Stimulated activated CD8-positive, alpha-beta memory T cell treated with anti-CD3 and anti-CD28 coated beads, Interleukin-12 subunit alpha, Interleukin-12 subunit beta, amount 100 ng/mL, for 24 hours (primary cell): ENCODE results near the gene SLC45A3.

Experiments
- DNase-seq: peaks from one replicate; pipeline ENCODE4 v3.0.0-alpha.2; 2020; ENCODE audit errors: extremely low read depth

SLC45A3 gene

GRCh38 chr1:205701420-205701819, 21.1 kb upstream of the SLC45A3 start:
- no peak for DNase-seq

DNA sequence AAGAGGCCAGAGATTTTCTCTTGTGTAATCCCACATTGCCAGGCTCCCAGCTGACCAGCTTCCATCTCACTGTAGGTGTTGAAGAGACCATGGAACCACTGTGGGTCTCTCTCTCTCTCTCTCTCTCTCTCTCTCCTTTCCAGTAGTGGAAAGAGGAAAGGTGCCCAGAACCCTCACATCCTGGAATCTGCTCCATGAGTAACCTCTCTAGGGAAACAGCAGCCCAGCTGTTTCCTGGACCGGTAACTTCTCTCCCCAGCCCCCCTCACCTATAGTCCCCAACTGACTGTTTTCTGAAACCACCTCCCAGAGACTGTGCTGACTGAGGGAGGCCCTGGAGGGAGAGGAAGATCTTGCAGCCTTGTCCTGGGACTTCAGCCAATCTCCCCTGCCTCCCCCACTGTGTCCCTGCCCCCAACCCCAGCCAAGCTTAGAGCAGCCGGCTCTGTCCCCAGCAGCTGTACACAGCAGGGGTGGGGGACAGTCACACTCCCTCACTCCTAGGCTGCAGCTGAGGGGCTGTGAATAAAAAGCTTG, 20.6 kb upstream of the SLC45A3 start:
- no peak for DNase-seq

DNA sequence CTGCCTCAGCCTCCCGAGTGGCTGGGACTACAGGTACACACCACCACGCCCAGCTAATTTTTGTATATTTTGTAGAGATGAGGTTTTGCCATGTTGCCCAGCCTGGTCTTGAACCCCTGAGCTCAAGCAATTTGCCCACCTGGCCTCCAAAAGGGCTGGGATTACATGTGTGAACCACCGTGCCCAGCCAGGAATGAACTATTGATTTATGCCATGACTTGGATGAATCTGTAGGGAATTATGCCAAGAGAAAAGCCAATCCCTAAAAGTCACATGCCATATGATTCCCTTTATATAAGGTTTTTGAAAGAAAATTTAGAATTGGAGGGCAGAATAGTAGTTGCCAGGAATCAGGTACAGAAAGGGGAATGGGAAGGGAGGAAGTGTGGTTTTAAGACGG, 19.1 kb upstream of the SLC45A3 start:
- DNase-seq: no peak

DNA sequence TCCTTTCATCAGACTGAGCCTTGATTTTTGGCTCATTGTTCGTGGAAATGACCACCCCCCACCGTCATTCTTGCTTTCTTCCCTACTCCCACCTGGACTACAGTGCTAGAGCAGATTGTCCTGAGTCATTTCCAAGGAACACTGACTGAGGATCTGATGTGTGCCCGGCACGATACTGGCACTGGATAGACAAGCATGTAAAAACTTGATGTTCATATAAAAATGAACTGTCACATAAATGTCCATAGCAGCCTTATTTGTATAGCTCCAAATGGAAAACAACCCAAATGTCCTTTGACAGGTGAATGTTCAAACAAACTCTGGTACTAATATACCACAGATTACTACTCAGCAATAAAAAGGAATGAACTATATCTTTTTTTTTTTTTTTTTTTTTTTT, 18.6 kb upstream of the SLC45A3 start:
- no peak for DNase-seq

- no peak for DNase-seq
Measured at GRCh38 chr1:205693421-205693991, 13.2 kb upstream of the SLC45A3 start.

GRCh38 chr1:205692423-205692822, 12.1 kb upstream of the SLC45A3 start:
- no peak for DNase-seq

- DNase-seq: no peak
Measured at GRCh38 chr1:205690122-205690756, 9.9 kb upstream of the SLC45A3 start.

- no peak for DNase-seq
Measured at GRCh38 chr1:205689479-205689878, 9.2 kb upstream of the SLC45A3 start.

DNA sequence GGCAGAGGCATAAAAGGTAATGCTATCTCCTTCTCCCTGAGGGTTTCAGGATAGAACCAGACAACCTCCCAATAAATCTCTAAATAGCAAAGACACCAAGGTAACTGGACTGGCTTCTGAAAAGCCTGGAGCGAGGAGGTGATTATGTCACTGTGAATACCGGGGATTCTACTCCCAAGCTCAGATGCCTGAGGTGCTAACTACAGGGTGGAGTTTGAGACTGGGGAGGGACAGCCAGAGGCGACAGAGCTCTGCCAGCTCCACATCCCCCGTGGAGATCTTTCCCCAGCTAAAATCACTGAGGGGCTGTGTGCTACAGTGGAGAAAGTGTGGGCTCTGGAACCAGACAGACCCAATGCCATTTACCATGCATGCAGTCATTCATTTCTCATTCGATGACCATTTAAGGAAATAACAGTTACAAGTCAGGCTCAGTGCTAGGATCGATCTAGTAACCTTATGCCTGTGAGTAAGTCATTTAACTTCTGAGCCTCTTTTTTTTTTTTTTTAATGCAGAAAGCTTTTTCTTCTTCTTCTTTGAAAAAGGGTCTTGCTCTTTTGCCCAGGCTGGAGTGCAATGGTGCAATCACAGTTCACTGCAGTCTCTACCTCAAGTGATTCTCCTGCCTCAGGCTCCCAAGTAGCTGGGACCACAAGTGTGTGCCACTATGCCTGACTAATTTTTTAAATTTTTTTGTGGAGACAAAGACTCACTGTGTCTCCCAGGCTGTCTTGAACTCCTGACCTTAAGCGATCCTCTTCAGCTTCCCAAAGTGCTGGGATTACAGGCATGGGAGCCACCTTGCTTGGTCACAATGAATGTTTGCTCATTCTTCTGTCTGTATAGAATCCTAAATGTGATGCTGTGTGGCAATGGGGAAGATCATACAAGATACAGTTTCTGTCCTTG, 8.1 kb upstream of the SLC45A3 start:
- no peak for DNase-seq

DNA sequence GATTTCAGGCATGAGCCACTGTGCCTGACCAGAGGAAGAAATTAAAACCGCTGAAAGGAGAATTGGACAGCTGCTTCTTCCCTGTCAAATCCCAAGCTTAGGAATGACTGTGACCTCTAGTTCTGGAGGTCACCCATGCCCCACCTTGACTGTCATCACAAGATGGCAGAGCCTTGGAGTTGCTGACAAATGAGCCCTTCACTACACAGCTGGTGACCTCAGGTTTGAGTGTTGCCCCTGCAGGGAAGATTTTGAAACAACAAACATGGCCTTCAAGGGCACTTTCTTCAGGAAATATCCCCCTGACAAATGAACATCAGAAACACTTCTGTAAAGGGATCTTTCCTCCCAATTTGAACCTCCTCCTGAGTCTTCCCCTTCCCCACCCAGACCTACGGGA, 6.9 kb upstream of the SLC45A3 start:
- no peak for DNase-seq

GRCh38 chr1:205681364-205681763, 1.1 kb upstream of the SLC45A3 start:
- no peak for DNase-seq

DNA sequence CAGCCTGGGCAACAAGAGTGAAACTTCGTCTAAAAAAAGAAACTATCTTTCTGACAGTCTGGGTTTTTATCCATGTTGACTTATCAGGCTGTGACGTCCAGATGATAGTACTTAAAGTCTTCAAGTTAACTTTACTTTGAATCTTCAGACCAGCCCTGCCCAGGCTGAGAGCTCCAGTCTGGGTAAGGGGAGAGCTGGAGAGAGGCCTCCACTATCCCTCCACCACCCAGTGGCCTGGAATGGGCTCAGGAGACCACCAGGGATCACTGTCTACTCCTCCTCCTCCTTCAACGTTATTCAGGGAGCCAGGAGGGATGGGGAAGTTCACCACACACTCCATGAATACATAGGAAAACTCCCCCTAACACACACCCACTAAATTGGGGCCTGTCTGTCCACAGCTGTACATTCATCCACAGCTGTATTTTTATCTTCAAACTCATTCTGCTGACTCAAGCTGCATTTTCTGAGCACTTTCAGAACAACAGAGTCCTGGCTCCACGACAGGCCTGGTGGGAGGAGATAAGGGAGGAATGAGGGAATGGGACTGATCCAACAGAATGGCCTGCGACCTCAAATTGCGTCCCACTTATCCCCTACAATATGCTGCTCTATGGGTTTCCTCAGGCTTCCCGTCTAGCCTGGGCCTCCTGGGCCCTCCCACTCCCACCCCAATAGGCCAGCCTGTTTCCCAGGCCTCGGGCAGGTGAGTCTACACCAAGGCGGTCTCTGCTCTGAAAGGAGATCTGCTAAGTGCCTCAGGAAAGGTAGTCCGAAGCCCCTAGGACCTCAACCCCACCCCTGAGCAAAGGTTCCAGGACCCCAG, 1.8 kb downstream of the SLC45A3 start:
- DNase-seq: no peak

GRCh38 chr1:205677167-205677566, 3.1 kb downstream of the SLC45A3 start:
- no peak for DNase-seq

GRCh38 chr1:205676597-205676996, 3.7 kb downstream of the SLC45A3 start:
- no peak for DNase-seq

- DNase-seq: no peak
Measured at GRCh38 chr1:205676002-205676401, 4.3 kb downstream of the SLC45A3 start.

- DNase-seq: no peak
Measured at GRCh38 chr1:205675247-205675646, 5.1 kb downstream of the SLC45A3 start.

- no peak for DNase-seq
Measured at GRCh38 chr1:205672970-205673369, 7.3 kb downstream of the SLC45A3 start.

DNA sequence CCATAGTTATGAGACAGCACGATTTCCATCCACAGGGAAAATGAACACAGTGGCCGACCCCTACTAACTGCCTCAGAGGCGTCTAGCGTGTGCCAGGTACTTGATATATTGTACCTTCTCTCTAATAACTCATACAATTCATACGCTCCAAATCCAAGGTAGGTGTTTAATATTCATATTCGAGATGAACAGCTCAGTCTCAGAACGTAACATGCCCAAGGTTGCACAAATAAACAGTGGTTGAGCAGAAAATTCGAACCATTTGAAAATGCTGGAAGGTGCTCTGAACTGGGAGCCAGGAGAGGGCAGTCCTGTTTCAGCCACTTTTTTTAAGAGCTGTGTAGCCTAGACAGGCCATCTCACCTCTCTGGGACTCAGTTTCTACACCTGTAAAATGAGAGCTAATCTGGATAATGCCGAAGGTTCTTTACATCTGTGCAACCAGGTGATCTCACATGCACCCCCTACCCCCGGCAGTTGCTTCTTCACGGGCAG, 7.9 kb downstream of the SLC45A3 start:
- DNase-seq: no peak

- DNase-seq: no peak
Measured at GRCh38 chr1:205670611-205671430, 9.5 kb downstream of the SLC45A3 start.

- no peak for DNase-seq
Measured at GRCh38 chr1:205670150-205670446, 10.2 kb downstream of the SLC45A3 start.
